Small intestine (tissue), 7 donors: ENCODE data around the gene JDP2. TPM values are rescaled to one million over a fixed set of nuclear protein-coding genes. Genes with fewer than 3 reads are reported as not detected.

ENCODE experiments used
- DNase-seq, 2 donors: peaks; one replicate each; pipeline versions ENCODE4 v3.0.0 to v3.0.0-alpha.2; 2013
- FAIRE-seq: peaks from 2 replicates; lab custom pipeline; 2012; peaks lifted over from hg19 to GRCh38; lab: Jason Lieb, UNC
- H3K27ac ChIP-seq, 3 donors: one replicate each; pipeline ENCODE4 v1.5.1; 2013; ENCODE audit warnings: low read length in 2 of 3, mild to moderate bottlenecking in 2 of 3, control low read depth in 1 of 3, inconsistent platforms in 1 of 3, low read depth in 1 of 3, moderate library complexity in 1 of 3
- H3K27me3 ChIP-seq, 3 donors: one replicate each; pipeline ENCODE4 v1.6.1; 2013; ENCODE audit warnings: low read length in 3 of 3, inconsistent platforms in 1 of 3; ENCODE audit not compliant: control insufficient read depth in 3 of 3, insufficient read depth in 3 of 3
- H3K36me3 ChIP-seq, 3 donors: one replicate each; pipeline ENCODE4 v1.6.1; 2013; ENCODE audit warnings: low read length in 3 of 3, inconsistent platforms in 1 of 3, low read depth in 1 of 3, mild to moderate bottlenecking in 1 of 3, moderate library complexity in 1 of 3; ENCODE audit not compliant: control insufficient read depth in 3 of 3, insufficient read depth in 2 of 3
- H3K4me1 ChIP-seq, 3 donors: one replicate each; pipeline ENCODE4 v1.6.1; 2013; ENCODE audit warnings: low read length in 2 of 3, inconsistent platforms in 1 of 3, low read depth in 1 of 3, mild to moderate bottlenecking in 1 of 3, moderate library complexity in 1 of 3; ENCODE audit not compliant: control insufficient read depth in 3 of 3, insufficient read depth in 2 of 3
- H3K4me3 ChIP-seq, 3 donors: one replicate each; pipeline ENCODE4 v1.5.1; 2013; ENCODE audit warnings: low read length in 3 of 3, control low read depth in 1 of 3, inconsistent platforms in 1 of 3, low read depth in 1 of 3, mild to moderate bottlenecking in 1 of 3, moderate library complexity in 1 of 3
- H3K9me3 ChIP-seq, 2 donors: one replicate each; pipeline ENCODE4 v1.6.1; 2013; ENCODE audit warnings: low read depth in 1 of 2, low read length in 1 of 2; ENCODE audit not compliant: control insufficient read depth in 2 of 2, insufficient read depth in 1 of 2
- WGBS, 3 donors: extraction: QIAGEN DNeasy Blood & Tissue Kit; methylation state at CpG; one replicate each; pipeline ENCODE4 v1.1.7; 2013; 5-methylcytosine and 5-hydroxymethylcytosine counted together
- polyA plus RNA-seq, 4 donors: library from polyadenylated mRNA; stranded (reverse) in 3 of 4; unstranded in 1 of 4; fragments of 200-250 nt in 3 of 4; fragments of 120-200 nt in 1 of 4; gene quantifications; one replicate each; pipeline versions ENCODE4 v1.2.1 to v1.2.3, GENCODE V29; 2013
- donor health status: healthy with polysubstance abuse.
- donor health status: control.
- donor health status: control.
- donor health status: Bipolar disorder and iron deficiency.
- donor health status: healthy.

JDP2 gene
- polyA plus RNA-seq, 4 donors: 26.1 to 45.6 (median 42.2) TPM

GRCh38 chr14:75428230-75429104, 645 bp downstream of the JDP2 start:
- no peak for FAIRE-seq

GRCh38 chr14:75429562-75429961, 1.7 kb downstream of the JDP2 start:
- peak overlapping the region; percentile 65 to 79 (median 75) for H3K27ac ChIP-seq

More at GRCh38 chr14:75428230-75429104, 645 bp downstream of the JDP2 start:
- peaks cover 0 to 3% of the 10 kb centered on the region in 2 donors for H3K9me3 ChIP-seq
- peak; percentile 62 to 64 for DNase-seq
- H3K36me3 ChIP-seq: peaks cover 0 to 8% (median 0%) of the 10 kb centered on the region in 3 donors
- peak overlapping the region; percentile 58 to 78 (median 75) for H3K4me3 ChIP-seq
- 1 to 5% (median 2%) methylated on average over 27 to 64 of the region's 64 CpGs for WGBS, 3 donors
- peaks cover 0 to 15% (median 0%) of the 10 kb centered on the region in 3 donors for H3K27me3 ChIP-seq
- peak overlapping the region; percentile 65 to 79 (median 75) for H3K27ac ChIP-seq
- H3K4me1 ChIP-seq: peaks cover 0 to 35% (median 5%) of the 10 kb centered on the region in 3 donors

DNA sequence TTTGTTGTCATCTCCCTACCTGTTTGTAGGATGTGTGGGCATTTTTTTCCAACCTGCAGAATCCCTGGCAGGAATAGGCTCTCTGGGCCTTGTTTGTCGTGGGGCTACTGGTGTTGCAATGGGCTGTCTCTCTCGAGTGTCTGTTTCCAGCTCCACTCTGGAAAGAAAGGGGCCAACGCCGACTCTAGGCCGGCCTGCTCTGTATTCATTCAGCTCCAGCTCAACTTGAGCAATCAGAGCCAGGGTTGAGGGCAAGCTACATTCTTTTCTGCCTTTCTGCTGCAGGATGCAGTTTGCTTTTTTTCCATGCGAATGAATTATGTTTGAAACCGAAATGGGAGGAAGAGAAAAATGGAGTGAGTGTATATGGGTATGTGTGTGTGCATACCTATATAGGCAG, 2.3 kb downstream of the JDP2 start:
- no peak for DNase-seq
- WGBS, 3 donors: 50 to 56% (median 55%) methylated on average over 7 of the region's 7 CpGs
- H3K4me1 ChIP-seq: peaks cover 0 to 36% (median 5%) of the 10 kb centered on the region in 3 donors
- peak overlapping the region; percentile 22 to 75 (median 65) for H3K27ac ChIP-seq
- H3K9me3 ChIP-seq: peaks cover 0 to 3% of the 10 kb centered on the region in 2 donors
- FAIRE-seq: no peak
- peaks cover 0 to 15% (median 0%) of the 10 kb centered on the region in 3 donors for H3K27me3 ChIP-seq
- peaks cover 0 to 22% (median 0%) of the 10 kb centered on the region in 3 donors for H3K36me3 ChIP-seq
- peak overlapping the region in 1 of 3 donors; percentile 78 for H3K4me3 ChIP-seq

More at GRCh38 chr14:75429562-75429961, 1.7 kb downstream of the JDP2 start:
- H3K36me3 ChIP-seq: peaks cover 0 to 17% (median 0%) of the 10 kb centered on the region in 3 donors
- peak overlapping the region in 2 of 3 donors; percentile 75 to 78 for H3K4me3 ChIP-seq
- FAIRE-seq (no peak), DNase-seq (no peak)
- 15 to 45% (median 29%) methylated on average over 1 of the region's 1 CpG for WGBS, 3 donors
- H3K4me1 ChIP-seq: peaks cover 0 to 35% (median 5%) of the 10 kb centered on the region in 3 donors
- H3K9me3 ChIP-seq: peaks cover 0 to 3% of the 10 kb centered on the region in 2 donors
- H3K27me3 ChIP-seq: peaks cover 0 to 15% (median 0%) of the 10 kb centered on the region in 3 donors

DNA sequence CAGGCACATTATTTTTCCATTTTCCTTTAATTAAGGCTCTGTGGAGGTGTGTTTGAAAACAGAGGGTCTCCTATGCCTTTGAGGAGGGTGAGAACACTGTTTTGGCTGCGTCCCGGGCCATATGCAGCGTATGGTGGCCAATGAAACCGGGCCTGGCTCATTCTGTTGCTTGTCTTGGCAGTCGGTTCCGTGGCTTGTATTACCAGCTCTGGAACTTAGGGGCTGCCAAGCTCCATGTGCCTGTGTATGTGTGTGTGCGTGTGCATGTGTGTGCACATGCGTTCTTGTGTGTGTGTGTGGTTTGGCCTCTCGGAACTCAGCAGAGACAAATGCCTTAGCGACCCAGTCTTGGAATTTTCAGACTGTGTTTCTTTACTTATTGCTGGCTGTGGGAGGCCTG, 2.7 kb downstream of the JDP2 start:
- Histone ChIP-seq H3K36me3 (peaks cover 0 to 26% (median 0%) of the 10 kb centered on the region in 3 donors), H3K27ac (peak overlapping the region in 1 of 3 donors; percentile 65), H3K4me1 (peaks cover 0 to 40% (median 5%) of the 10 kb centered on the region in 3 donors), H3K4me3 (no peak overlapping the region), H3K9me3 (peaks cover 0 to 3% of the 10 kb centered on the region in 2 donors), H3K27me3 (peaks cover 0 to 15% (median 0%) of the 10 kb centered on the region in 3 donors)
- FAIRE-seq (no peak), DNase-seq (no peak)
- 59 to 70% (median 65%) methylated on average over 10 of the region's 10 CpGs for WGBS, 3 donors

DNA sequence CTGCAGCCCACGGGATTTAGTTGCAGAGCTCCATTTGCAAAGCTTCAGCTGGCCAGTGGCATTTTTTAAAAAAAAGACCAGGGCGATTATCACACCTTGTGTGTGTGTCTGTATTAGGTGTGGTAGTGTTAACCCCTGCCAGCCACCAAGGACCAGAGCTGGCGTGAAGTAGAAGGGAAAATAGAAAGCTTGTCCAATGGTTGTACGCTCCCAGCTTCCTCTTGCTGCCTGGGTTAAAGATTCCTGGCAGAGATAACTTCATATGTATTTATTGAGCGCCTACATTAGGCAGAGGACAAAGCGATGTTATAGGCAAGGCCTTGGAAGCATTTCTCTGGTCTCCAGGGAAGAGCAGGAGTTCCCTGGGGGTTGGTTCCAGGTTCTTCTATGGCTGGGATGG, 3.2 kb downstream of the JDP2 start:
- 52 to 60% (median 54%) methylated on average over 6 of the region's 6 CpGs for WGBS, 3 donors

DNA sequence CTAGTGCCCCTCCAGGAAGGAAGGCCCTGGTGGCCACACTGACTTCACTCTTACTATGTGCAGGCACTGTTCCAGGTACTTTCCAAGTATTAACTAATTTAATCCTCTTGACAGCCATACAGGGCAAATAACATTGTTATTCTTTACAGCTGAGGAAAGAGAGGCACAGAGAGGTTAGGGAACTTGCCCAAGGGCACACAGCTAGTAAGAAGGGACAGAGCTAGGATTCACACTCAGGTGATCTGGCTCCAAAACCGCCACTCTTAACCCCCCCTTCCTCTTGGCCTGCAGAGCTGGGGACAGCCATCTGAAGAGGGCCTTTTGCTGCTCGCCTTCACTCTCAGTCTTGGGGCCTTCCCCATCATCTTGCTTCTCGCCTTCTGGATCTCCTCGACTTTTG, 4.0 kb downstream of the JDP2 start:
- WGBS, 3 donors: 88 to 91% (median 90%) methylated on average over 4 of the region's 4 CpGs
- H3K4me3 ChIP-seq: no peak overlapping the region
- H3K9me3 ChIP-seq: peaks cover 0 to 3% of the 10 kb centered on the region in 2 donors
- H3K36me3 ChIP-seq: peaks cover 0 to 34% (median 0%) of the 10 kb centered on the region in 3 donors
- H3K4me1 ChIP-seq: peaks cover 0 to 41% (median 5%) of the 10 kb centered on the region in 3 donors
- no peak for DNase-seq
- FAIRE-seq: no peak
- H3K27me3 ChIP-seq: peaks cover 0 to 13% (median 0%) of the 10 kb centered on the region in 3 donors
- peak overlapping the region; percentile 24 to 84 (median 50) for H3K27ac ChIP-seq

More for the DNA sequence above, 3.2 kb downstream of the JDP2 start:
- H3K4me1 ChIP-seq: peaks cover 0 to 41% (median 5%) of the 10 kb centered on the region in 3 donors
- no peak for FAIRE-seq
- H3K27me3 ChIP-seq: peaks cover 0 to 15% (median 0%) of the 10 kb centered on the region in 3 donors
- DNase-seq: no peak
- peak overlapping the region in 2 of 3 donors; percentile 32 to 65 for H3K27ac ChIP-seq
- peaks cover 0 to 29% (median 0%) of the 10 kb centered on the region in 3 donors for H3K36me3 ChIP-seq
- peaks cover 0 to 3% of the 10 kb centered on the region in 2 donors for H3K9me3 ChIP-seq
- no peak overlapping the region for H3K4me3 ChIP-seq

GRCh38 chr14:75432411-75432810, 4.6 kb downstream of the JDP2 start:
- WGBS, 3 donors: 29 to 71% (median 44%) methylated on average over 8 of the region's 8 CpGs
- no peak overlapping the region for H3K4me3 ChIP-seq
- peaks cover under 1 to 39% (median 5%) of the 10 kb centered on the region in 3 donors for H3K4me1 ChIP-seq
- H3K27ac ChIP-seq: peak overlapping the region; percentile 24 to 84 (median 50)
- DNase-seq (peak; percentile 90 to 93), FAIRE-seq (no peak)
- H3K36me3 ChIP-seq: peaks cover 0 to 36% (median 0%) of the 10 kb centered on the region in 3 donors
- peaks cover 0 to 3% of the 10 kb centered on the region in 2 donors for H3K9me3 ChIP-seq
- peaks cover 0 to 7% (median 0%) of the 10 kb centered on the region in 3 donors for H3K27me3 ChIP-seq

DNA sequence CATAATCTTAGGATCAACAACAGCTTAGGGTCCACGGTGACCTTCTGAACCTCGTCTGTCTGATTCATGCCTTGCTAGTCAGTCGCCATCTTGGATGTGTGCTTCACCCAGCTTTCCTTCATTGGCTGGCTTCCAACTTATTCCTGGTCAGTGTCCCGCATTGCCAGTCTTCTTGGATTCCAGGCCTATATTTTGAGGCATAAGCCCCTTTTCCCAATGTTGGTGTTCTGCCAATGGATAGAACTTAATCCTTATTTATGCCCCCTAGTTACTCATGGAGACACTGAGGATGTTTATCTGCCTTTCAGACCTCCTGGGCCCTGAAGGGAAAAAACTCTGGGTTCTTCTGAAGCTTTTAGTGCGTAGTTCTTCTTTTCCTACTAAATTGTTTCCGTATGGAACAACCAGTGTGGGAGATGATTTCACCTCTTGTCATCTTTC, 5.8 kb downstream of the JDP2 start:
- Histone ChIP-seq H3K27me3 (peaks cover 0 to 2% (median 0%) of the 10 kb centered on the region in 3 donors), H3K36me3 (peaks cover 0 to 47% (median 5%) of the 10 kb centered on the region in 3 donors), H3K4me1 (peaks cover 3 to 40% (median 6%) of the 10 kb centered on the region in 3 donors), H3K9me3 (peaks cover 0 to 3% of the 10 kb centered on the region in 2 donors), H3K4me3 (no peak overlapping the region), H3K27ac (peak overlapping the region in 1 of 3 donors; percentile 0)
- FAIRE-seq (no peak), DNase-seq (no peak)
- 91 to 95% (median 94%) methylated on average over 6 of the region's 6 CpGs for WGBS, 3 donors
